GM12892 (cell line): ENCODE data around the gene C4BPA.

Source experiments
- POLR2A ChIP-seq: IDR thresholded peaks from 2 replicates; pipeline ENCODE4 v1.6.1; 2011; ENCODE audit warnings: low read depth, low read length, control low read depth
- TAF1 ChIP-seq: IDR thresholded peaks from 2 replicates; pipeline ENCODE4 v1.6.1; 2011; ENCODE audit warnings: low read depth, mild to moderate bottlenecking, control low read depth, low read length, borderline replicate concordance

DNA sequence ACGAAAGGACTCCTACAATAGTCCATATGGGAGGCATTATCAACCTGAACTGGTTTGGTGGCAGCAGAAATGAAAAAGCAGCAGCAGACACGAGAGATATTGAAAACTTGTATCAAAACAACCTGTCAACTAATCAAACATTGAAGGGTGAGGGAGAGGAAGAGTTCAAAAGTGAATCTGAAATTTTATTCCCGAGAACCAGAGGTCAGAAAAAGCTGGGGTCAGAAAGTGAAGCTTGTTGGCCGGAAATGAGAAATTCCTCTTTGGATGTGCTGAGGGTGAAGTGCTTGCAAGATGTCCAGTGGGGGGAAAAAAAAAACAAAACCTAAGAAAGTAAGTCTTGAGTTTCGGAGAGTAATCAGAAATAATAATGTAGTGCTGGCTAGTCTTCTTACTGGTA, 1.9 kb upstream of the C4BPA start:
- TF ChIP-seq TAF1 (no peak), POLR2A (no peak)
